Skeletal muscle satellite cell (primary cell): ENCODE data around the gene CRIP1. TPM values are rescaled to one million over a fixed set of nuclear protein-coding genes. Genes with fewer than 3 reads are reported as not detected.

Experiments used
- H3K27me3 ChIP-seq: 2 replicates; pipeline ENCODE4 v1.7.0; 2013; ENCODE audit warnings: low read length; ENCODE audit not compliant: control insufficient read depth, insufficient read depth
- H3K36me3 ChIP-seq: 2 replicates; pipeline ENCODE4 v1.7.0; 2013; ENCODE audit warnings: mild to moderate bottlenecking, control low read depth, low read length; ENCODE audit not compliant: insufficient read depth
- H3K4me1 ChIP-seq: 2 replicates; pipeline ENCODE4 v1.7.0; 2013; ENCODE audit warnings: low read length; ENCODE audit not compliant: control insufficient read depth, insufficient read depth
- H3K4me2 ChIP-seq: 2 replicates; pipeline ENCODE4 v1.7.0; 2013; ENCODE audit warnings: mild to moderate bottlenecking, low read length
- H3K4me3 ChIP-seq: 2 replicates; pipeline ENCODE4 v1.7.0; 2013; ENCODE audit warnings: low read length
- H3K9ac ChIP-seq: 2 replicates; pipeline ENCODE4 v1.7.0; 2013; ENCODE audit warnings: mild to moderate bottlenecking, low read depth, low read length, moderate library complexity
- H3K9me3 ChIP-seq: replicated peaks from 2 replicates; pipeline ENCODE4 v1.7.0; 2013; ENCODE audit warnings: mild to moderate bottlenecking, control low read depth, low read length
- total RNA-seq: library from RNA; depleted of rRNA; stranded (reverse); fragments of >200 nt; gene quantifications from 2 replicates; pipeline ENCODE4 v1.2.3, GENCODE V29; 2012; rRNA removed

Gene CRIP1
- 4.1 and 16.8 TPM in 2 replicates for total RNA-seq

- H3K9ac ChIP-seq, result no peak within 1 kb of the TSS
- peak within 1 kb of the TSS; percentile 32 for H3K4me2 ChIP-seq
- no peaks in the 10 kb centered on the region for H3K36me3 ChIP-seq
- H3K27me3 ChIP-seq, result no peaks in the 10 kb centered on the region
- peaks cover 27% of the 10 kb centered on the region for H3K4me1 ChIP-seq
- H3K9me3 ChIP-seq, result no peaks in the 10 kb centered on the region
- no peak within 1 kb of the TSS for H3K4me3 ChIP-seq
Observed at GRCh38 chr14:105486163-105486973, at the start of gene CRIP1. Gene CRIP1 (plus strand): TSS chr14:105486886. CDS start chr14:105487260, 374 bp downstream.

- Histone ChIP-seq H3K9me3 (no peaks in the 10 kb centered on the region), H3K36me3 (peaks cover 33% of the 10 kb centered on the region), H3K4me2 (no peak overlapping the region), H3K4me1 (peaks cover 5% of the 10 kb centered on the region), H3K27me3 (no peaks in the 10 kb centered on the region), H3K9ac (no peak overlapping the region), H3K4me3 (no peak overlapping the region)
Observed at GRCh38 chr14:105436891-105437722, 49.6 kb upstream of the CRIP1 start.

GRCh38 chr14:105437723-105438500 lies 48.8 kb upstream of the CRIP1 start:
- Histone ChIP-seq H3K4me2 (no peak overlapping the region), H3K27me3 (no peaks in the 10 kb centered on the region), H3K4me3 (no peak overlapping the region), H3K9ac (no peak overlapping the region), H3K9me3 (no peaks in the 10 kb centered on the region), H3K36me3 (peaks cover 37% of the 10 kb centered on the region), H3K4me1 (peaks cover 5% of the 10 kb centered on the region)

- H3K4me1 ChIP-seq, result peaks cover 5% of the 10 kb centered on the region
- H3K4me2 ChIP-seq, result no peak overlapping the region
- no peak overlapping the region for H3K4me3 ChIP-seq
- no peaks in the 10 kb centered on the region for H3K27me3 ChIP-seq
- no peaks in the 10 kb centered on the region for H3K9me3 ChIP-seq
- H3K36me3 ChIP-seq, result peaks cover 40% of the 10 kb centered on the region
- H3K9ac ChIP-seq, result no peak overlapping the region
Observed at GRCh38 chr14:105439179-105439578, 47.5 kb upstream of the CRIP1 start.

GRCh38 chr14:105439710-105440553 lies 46.8 kb upstream of the CRIP1 start:
- no peak overlapping the region for H3K4me2 ChIP-seq
- H3K4me1 ChIP-seq, result peaks cover 5% of the 10 kb centered on the region
- peaks cover 40% of the 10 kb centered on the region for H3K36me3 ChIP-seq
- H3K9ac ChIP-seq, result no peak overlapping the region
- H3K9me3 ChIP-seq, result no peaks in the 10 kb centered on the region
- no peak overlapping the region for H3K4me3 ChIP-seq
- H3K27me3 ChIP-seq, result no peaks in the 10 kb centered on the region

GRCh38 chr14:105440554-105440900 lies 46.2 kb upstream of the CRIP1 start:
- Histone ChIP-seq H3K4me2 (no peak overlapping the region), H3K9ac (no peak overlapping the region), H3K4me1 (peaks cover 5% of the 10 kb centered on the region), H3K4me3 (no peak overlapping the region), H3K36me3 (peaks cover 40% of the 10 kb centered on the region), H3K27me3 (no peaks in the 10 kb centered on the region), H3K9me3 (no peaks in the 10 kb centered on the region)

GRCh38 chr14:105440992-105441391 lies 45.7 kb upstream of the CRIP1 start:
- Histone ChIP-seq H3K36me3 (peaks cover 41% of the 10 kb centered on the region), H3K4me3 (no peak overlapping the region), H3K9ac (no peak overlapping the region), H3K9me3 (no peaks in the 10 kb centered on the region), H3K4me2 (no peak overlapping the region), H3K4me1 (peaks cover 5% of the 10 kb centered on the region), H3K27me3 (no peaks in the 10 kb centered on the region)

GRCh38 chr14:105442125-105442524 lies 44.6 kb upstream of the CRIP1 start:
- H3K27me3 ChIP-seq, result no peaks in the 10 kb centered on the region
- H3K4me1 ChIP-seq, result peaks cover 5% of the 10 kb centered on the region
- no peak overlapping the region for H3K4me2 ChIP-seq
- no peak overlapping the region for H3K4me3 ChIP-seq
- no peaks in the 10 kb centered on the region for H3K9me3 ChIP-seq
- H3K36me3 ChIP-seq, result peaks cover 44% of the 10 kb centered on the region
- no peak overlapping the region for H3K9ac ChIP-seq

GRCh38 chr14:105442834-105443233 lies 43.9 kb upstream of the CRIP1 start:
- no peak overlapping the region for H3K4me2 ChIP-seq
- H3K4me3 ChIP-seq, result no peak overlapping the region
- no peak overlapping the region for H3K9ac ChIP-seq
- H3K27me3 ChIP-seq, result no peaks in the 10 kb centered on the region
- H3K4me1 ChIP-seq, result peaks cover 5% of the 10 kb centered on the region
- peaks cover 42% of the 10 kb centered on the region for H3K36me3 ChIP-seq
- no peaks in the 10 kb centered on the region for H3K9me3 ChIP-seq

GRCh38 chr14:105444859-105445258 lies 41.8 kb upstream of the CRIP1 start:
- no peak overlapping the region for H3K4me3 ChIP-seq
- H3K4me1 ChIP-seq, result peaks cover 3% of the 10 kb centered on the region
- no peaks in the 10 kb centered on the region for H3K9me3 ChIP-seq
- H3K4me2 ChIP-seq, result no peak overlapping the region
- H3K9ac ChIP-seq, result no peak overlapping the region
- no peaks in the 10 kb centered on the region for H3K27me3 ChIP-seq
- peaks cover 40% of the 10 kb centered on the region for H3K36me3 ChIP-seq
